ENCODE results near the gene NIPAL3. TPM values are rescaled to one million over a fixed set of nuclear protein-coding genes. Genes with fewer than 3 reads are reported as not detected.
"Not testable (repeated sequence)": the region's sequence is repeated elsewhere in the genome, so short reads cannot be mapped to it uniquely, and the experiment has no call there.

Gene NIPAL3
- total RNA-seq, 2 donors from 2014 or later = 32.9 to 41.7 TPM

DNA sequence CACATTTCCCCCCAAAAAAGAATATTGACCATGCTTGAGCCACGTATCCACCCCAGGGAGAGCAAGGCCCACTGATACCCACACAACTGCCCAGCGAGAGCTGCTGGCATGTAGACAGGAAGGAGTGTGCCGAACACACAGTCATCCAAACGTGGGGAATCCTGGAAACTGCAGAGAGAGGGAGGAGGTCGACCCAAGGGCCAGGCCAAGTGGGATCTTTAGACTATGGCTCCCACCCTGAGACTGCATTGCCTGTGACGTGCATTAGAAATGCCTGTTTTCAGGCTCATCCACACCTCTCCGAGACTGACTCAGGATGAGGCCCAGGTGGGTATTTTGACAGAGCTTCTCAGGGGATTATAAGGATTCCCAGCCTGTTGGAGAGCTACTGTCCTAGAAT, 25.9 kb downstream of the NIPAL3 start:
- Mint-ChIP-seq H3K27ac (peak overlapping the region; percentile 29), H3K4me1 (peaks cover 17% of the 10 kb centered on the region), H3K4me3 (no peak overlapping the region), H3K36me3 (ENCODE audit: low read depth) (peaks cover 13% of the 10 kb centered on the region), H3K27me3 (no peaks in the 10 kb centered on the region)
- no peak for ATAC-seq
- no peaks in the 10 kb centered on the region for H3K9me3 ChIP-seq (ENCODE audit: control insufficient read depth, low read length, poor library complexity, severe bottlenecking)
- DNase-seq = no peak

GRCh38 chr1:24441996-24442668, 26.5 kb downstream of the NIPAL3 start:
- no peak overlapping the region for H3K4me3 Mint-ChIP-seq
- H3K36me3 Mint-ChIP-seq (ENCODE audit: low read depth) = peaks cover 13% of the 10 kb centered on the region
- H3K27ac Mint-ChIP-seq = peak overlapping the region; percentile 16
- no peaks in the 10 kb centered on the region for H3K27me3 Mint-ChIP-seq
- H3K9me3 ChIP-seq (ENCODE audit: control insufficient read depth, low read length, poor library complexity, severe bottlenecking) = no peaks in the 10 kb centered on the region
- DNase-seq (no peak), ATAC-seq (no peak)
- peaks cover 20% of the 10 kb centered on the region for H3K4me1 Mint-ChIP-seq

GRCh38 chr1:24442764-24443163, 27.2 kb downstream of the NIPAL3 start:
- ATAC-seq (no peak), DNase-seq (no peak)
- Mint-ChIP-seq H3K36me3 (ENCODE audit: low read depth) (peaks cover 13% of the 10 kb centered on the region), H3K27ac (peak overlapping the region; percentile 16), H3K4me3 (no peak overlapping the region), H3K4me1 (peaks cover 17% of the 10 kb centered on the region), H3K27me3 (no peaks in the 10 kb centered on the region)
- no peaks in the 10 kb centered on the region for H3K9me3 ChIP-seq (ENCODE audit: control insufficient read depth, low read length, poor library complexity, severe bottlenecking)

DNA sequence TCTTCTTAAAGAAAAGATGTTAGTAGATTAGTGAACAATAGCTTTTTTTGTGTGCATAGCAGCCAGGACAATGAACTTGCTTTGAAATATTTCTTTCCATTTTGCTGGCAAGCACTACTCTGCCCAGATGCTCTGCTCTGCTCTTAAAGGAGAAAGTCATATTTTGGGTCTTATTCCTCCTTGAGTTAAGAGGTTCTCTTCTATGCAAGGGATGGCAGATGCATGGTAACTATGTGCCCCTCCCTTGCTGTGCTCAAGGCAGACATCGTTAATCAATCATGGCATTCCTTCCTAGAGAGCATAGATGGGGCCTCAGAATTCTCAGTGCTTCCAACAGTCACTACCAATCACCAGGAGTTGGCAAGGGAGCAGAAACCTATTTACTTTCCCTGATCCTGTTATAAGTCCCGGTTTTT, 27.6 kb downstream of the NIPAL3 start:
- no peak overlapping the region for H3K27ac Mint-ChIP-seq
- no peak overlapping the region for H3K4me3 Mint-ChIP-seq
- H3K36me3 Mint-ChIP-seq (ENCODE audit: low read depth) = peaks cover 13% of the 10 kb centered on the region
- ATAC-seq = no peak
- H3K4me1 Mint-ChIP-seq = peaks cover 17% of the 10 kb centered on the region
- H3K9me3 ChIP-seq (ENCODE audit: control insufficient read depth, low read length, poor library complexity, severe bottlenecking) = no peaks in the 10 kb centered on the region
- no peak for DNase-seq
- no peaks in the 10 kb centered on the region for H3K27me3 Mint-ChIP-seq

DNA sequence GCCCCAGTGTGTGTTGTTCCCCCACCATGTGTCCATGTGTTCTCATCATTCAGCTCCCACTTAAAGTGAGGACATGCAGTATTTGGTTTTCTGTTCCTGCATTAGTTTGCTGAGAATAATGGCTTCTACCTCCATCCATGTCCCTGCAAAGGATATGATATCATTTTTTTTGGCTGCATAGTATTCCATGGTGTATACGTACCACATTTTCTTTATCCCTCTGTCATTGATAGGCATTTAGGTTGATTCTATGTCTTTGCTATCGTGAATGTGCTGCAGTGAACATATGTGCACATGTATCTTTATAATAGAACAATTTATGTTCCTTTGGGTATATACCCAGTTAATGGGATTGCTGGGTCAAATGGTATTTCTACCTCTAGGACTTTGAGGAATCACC, 30.8 kb downstream of the NIPAL3 start:
- H3K4me1 Mint-ChIP-seq; DNase-seq; H3K9me3 ChIP-seq (ENCODE audit: control insufficient read depth, low read length, poor library complexity, severe bottlenecking); ATAC-seq; H3K4me3 Mint-ChIP-seq; H3K36me3 Mint-ChIP-seq (ENCODE audit: low read depth); H3K27me3 Mint-ChIP-seq: not testable (repeated sequence)
- H3K27ac Mint-ChIP-seq = peak overlapping the region; percentile 4

- ATAC-seq (no peak), DNase-seq (no peak)
- H3K27me3 Mint-ChIP-seq = no peaks in the 10 kb centered on the region
- H3K4me1 Mint-ChIP-seq = peaks cover 3% of the 10 kb centered on the region
- H3K27ac Mint-ChIP-seq = peak overlapping the region; percentile 74
- no peaks in the 10 kb centered on the region for H3K9me3 ChIP-seq (ENCODE audit: control insufficient read depth, low read length, poor library complexity, severe bottlenecking)
- no peak overlapping the region for H3K4me3 Mint-ChIP-seq
- H3K36me3 Mint-ChIP-seq (ENCODE audit: low read depth) = peaks cover 5% of the 10 kb centered on the region
Measured at GRCh38 chr1:24450316-24450715, 34.7 kb downstream of the NIPAL3 start.

- Mint-ChIP-seq H3K27me3 (no peaks in the 10 kb centered on the region), H3K4me3 (no peak overlapping the region), H3K27ac (peak overlapping the region; percentile 74), H3K4me1 (peaks cover 3% of the 10 kb centered on the region), H3K36me3 (ENCODE audit: low read depth) (peaks cover 2% of the 10 kb centered on the region)
- ATAC-seq (no peak), DNase-seq (no peak)
- H3K9me3 ChIP-seq (ENCODE audit: control insufficient read depth, low read length, poor library complexity, severe bottlenecking) = no peaks in the 10 kb centered on the region
Measured at GRCh38 chr1:24450857-24451397, 35.3 kb downstream of the NIPAL3 start.

DNA sequence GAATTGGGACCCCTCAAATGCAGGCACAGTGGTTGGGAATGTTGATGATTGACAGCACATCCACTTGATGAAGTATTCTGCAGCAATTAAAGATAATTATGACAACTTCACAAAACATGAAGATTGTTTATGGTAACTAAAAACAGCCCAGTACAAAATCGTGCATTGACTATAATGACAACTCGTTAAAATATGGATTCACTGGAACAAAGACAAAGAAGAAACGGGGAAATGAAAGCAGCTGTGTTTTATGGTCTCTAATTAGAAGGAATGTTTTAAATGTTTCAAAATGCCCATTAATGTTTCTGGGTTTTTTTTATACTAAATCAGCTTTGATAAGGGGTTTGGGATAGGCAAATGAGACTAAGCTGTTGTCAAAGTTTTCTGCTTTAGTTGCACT, 36.1 kb downstream of the NIPAL3 start:
- H3K27ac Mint-ChIP-seq = peak overlapping the region; percentile 74
- no peaks in the 10 kb centered on the region for H3K27me3 Mint-ChIP-seq
- peaks cover under 1% of the 10 kb centered on the region for H3K4me1 Mint-ChIP-seq
- no peaks in the 10 kb centered on the region for H3K9me3 ChIP-seq (ENCODE audit: control insufficient read depth, low read length, poor library complexity, severe bottlenecking)
- H3K36me3 Mint-ChIP-seq (ENCODE audit: low read depth) = no peaks in the 10 kb centered on the region
- DNase-seq (no peak), ATAC-seq (no peak)
- H3K4me3 Mint-ChIP-seq = no peak overlapping the region

GRCh38 chr1:24452922-24453485, 37.4 kb downstream of the NIPAL3 start:
- DNase-seq (no peak), ATAC-seq (no peak)
- Mint-ChIP-seq H3K27me3 (no peaks in the 10 kb centered on the region), H3K4me3 (no peak overlapping the region), H3K4me1 (no peaks in the 10 kb centered on the region), H3K36me3 (ENCODE audit: low read depth) (no peaks in the 10 kb centered on the region), H3K27ac (no peak overlapping the region)
- H3K9me3 ChIP-seq (ENCODE audit: control insufficient read depth, low read length, poor library complexity, severe bottlenecking) = no peaks in the 10 kb centered on the region

DNA sequence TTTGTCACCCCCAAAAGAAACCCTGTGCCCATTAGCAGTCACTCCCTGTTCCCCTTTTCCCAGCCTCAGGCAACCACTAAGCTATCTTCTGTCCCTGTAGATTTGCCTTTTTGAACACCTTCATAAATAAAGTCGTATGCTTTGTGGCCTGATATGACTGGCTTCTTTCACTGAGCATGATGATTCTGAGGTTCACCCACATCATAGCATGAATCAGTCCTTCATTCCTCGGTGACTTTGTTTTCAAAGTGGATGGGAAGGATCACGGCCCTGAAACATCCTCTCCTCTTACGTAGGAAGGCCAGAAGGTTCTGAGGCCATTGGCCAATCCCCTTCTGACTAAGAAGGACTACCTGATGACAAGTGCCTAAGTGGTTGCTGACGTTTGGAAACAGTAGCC, 39.1 kb downstream of the NIPAL3 start:
- H3K4me3 Mint-ChIP-seq = no peak overlapping the region
- ATAC-seq (no peak), DNase-seq (no peak)
- H3K27me3 Mint-ChIP-seq = no peaks in the 10 kb centered on the region
- no peaks in the 10 kb centered on the region for H3K4me1 Mint-ChIP-seq
- no peaks in the 10 kb centered on the region for H3K9me3 ChIP-seq (ENCODE audit: control insufficient read depth, low read length, poor library complexity, severe bottlenecking)
- H3K36me3 Mint-ChIP-seq (ENCODE audit: low read depth) = peaks cover 6% of the 10 kb centered on the region
- H3K27ac Mint-ChIP-seq = no peak overlapping the region

DNA sequence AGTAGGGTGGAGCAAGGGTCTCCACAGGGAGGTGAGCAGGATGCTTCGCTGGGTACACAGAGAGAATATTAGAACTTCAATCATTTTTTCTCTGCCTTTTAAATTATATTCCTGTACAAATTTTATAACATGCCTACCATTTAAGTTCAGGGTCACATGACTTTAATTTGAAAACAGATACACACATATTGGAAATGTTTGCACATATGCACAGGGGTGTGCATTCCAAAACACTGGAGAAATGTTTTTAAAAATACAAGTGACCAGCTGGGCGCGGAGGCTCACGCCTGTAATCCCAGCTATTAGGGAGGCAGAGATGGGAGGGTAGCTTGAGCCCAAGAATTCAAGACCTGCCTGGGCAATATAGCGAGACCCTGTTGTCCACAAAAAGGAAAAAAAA, 39.7 kb downstream of the NIPAL3 start:
- H3K9me3 ChIP-seq (ENCODE audit: control insufficient read depth, low read length, poor library complexity, severe bottlenecking) = no peaks in the 10 kb centered on the region
- Mint-ChIP-seq H3K27me3 (no peaks in the 10 kb centered on the region), H3K27ac (no peak overlapping the region), H3K4me1 (no peaks in the 10 kb centered on the region), H3K36me3 (ENCODE audit: low read depth) (peaks cover 6% of the 10 kb centered on the region), H3K4me3 (no peak overlapping the region)
- DNase-seq = no peak
- no peak for ATAC-seq

- DNase-seq (no peak), ATAC-seq (no peak)
- H3K9me3 ChIP-seq (ENCODE audit: control insufficient read depth, low read length, poor library complexity, severe bottlenecking) = no peaks in the 10 kb centered on the region
- peaks cover 6% of the 10 kb centered on the region for H3K36me3 Mint-ChIP-seq (ENCODE audit: low read depth)
- no peaks in the 10 kb centered on the region for H3K4me1 Mint-ChIP-seq
- no peak overlapping the region for H3K4me3 Mint-ChIP-seq
- H3K27me3 Mint-ChIP-seq = no peaks in the 10 kb centered on the region
- peak overlapping the region; percentile 32 for H3K27ac Mint-ChIP-seq
Measured at GRCh38 chr1:24457866-24458265, 42.3 kb downstream of the NIPAL3 start.

GRCh38 chr1:24459551-24460266, 44.1 kb downstream of the NIPAL3 start:
- H3K27me3 Mint-ChIP-seq = no peaks in the 10 kb centered on the region
- no peak overlapping the region for H3K4me3 Mint-ChIP-seq
- peak overlapping the region; percentile 61 for H3K27ac Mint-ChIP-seq
- DNase-seq (no peak), ATAC-seq (no peak)
- peaks cover 10% of the 10 kb centered on the region for H3K36me3 Mint-ChIP-seq (ENCODE audit: low read depth)
- no peaks in the 10 kb centered on the region for H3K9me3 ChIP-seq (ENCODE audit: control insufficient read depth, low read length, poor library complexity, severe bottlenecking)
- H3K4me1 Mint-ChIP-seq = peaks cover 12% of the 10 kb centered on the region

Data from T-helper 17 cell (primary cell).